Sciatic nerve (tissue), 2 donors: ENCODE measurements around the gene TMEM131. TPM values are rescaled to one million over a fixed set of nuclear protein-coding genes. Genes with fewer than 3 reads are reported as not detected.

ENCODE experiments used
- ATAC-seq: fragments of 200-7000 bp; cut with Tn5 transposase; one replicate; pipeline ENCODE4 v1.9.1; 2020; ENCODE audit warnings: mild to moderate bottlenecking, moderate library complexity
- DNase-seq: peaks from one replicate; pipeline ENCODE4 v3.0.0-alpha.2; 2020; ENCODE audit warnings: low spot score
- intact Hi-C: fragments of 100-400 bp; cut with DNase I; formaldehyde crosslinking; loops from one replicate; pipeline ENCODE4 v1.14.2; 2022
- total RNA-seq: library from RNA; stranded (reverse); fragmentation: NEBNext Ultra II Directional; extraction: Animal tissue kit (Norgen Biotek cat#: 25700); gene quantifications from one replicate; pipeline ENCODE4 v1.2.1, GENCODE V29; 2021
- donor health status: DM: no; HTN: no; CAD: no.
- donor health status: DM: no; HTN: no; CAD: no.

The TMEM131 gene
- total RNA-seq, 1 donor from 2014 or later, result 43.2 TPM

DNA sequence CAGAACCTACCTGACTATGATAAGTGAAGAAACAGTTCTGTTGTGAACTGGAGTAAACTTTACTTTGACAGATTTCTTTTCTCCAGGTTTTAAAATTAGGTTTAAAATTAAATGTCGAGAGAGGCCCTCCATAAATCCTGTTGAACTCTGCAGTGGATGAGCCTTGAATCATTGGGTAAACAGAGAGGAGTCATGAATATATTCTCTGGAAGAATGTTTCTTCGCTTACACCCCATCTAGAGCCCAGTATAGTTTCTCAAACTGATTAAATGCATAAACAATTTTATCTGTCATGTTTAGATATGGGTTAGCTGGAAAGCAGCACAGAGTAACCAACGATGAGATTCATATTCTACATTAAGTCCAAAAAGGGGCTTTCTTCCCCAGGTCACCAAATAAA lies 198.4 kb downstream of the TMEM131 start:
- intact Hi-C loops, result no loop called here
- no peak for ATAC-seq
- DNase-seq, result no peak

- DNase-seq (no peak), ATAC-seq (no peak)
- intact Hi-C loops, result no loop called here
Observed at GRCh38 chr2:97796465-97797126, 199.2 kb downstream of the TMEM131 start.

DNA sequence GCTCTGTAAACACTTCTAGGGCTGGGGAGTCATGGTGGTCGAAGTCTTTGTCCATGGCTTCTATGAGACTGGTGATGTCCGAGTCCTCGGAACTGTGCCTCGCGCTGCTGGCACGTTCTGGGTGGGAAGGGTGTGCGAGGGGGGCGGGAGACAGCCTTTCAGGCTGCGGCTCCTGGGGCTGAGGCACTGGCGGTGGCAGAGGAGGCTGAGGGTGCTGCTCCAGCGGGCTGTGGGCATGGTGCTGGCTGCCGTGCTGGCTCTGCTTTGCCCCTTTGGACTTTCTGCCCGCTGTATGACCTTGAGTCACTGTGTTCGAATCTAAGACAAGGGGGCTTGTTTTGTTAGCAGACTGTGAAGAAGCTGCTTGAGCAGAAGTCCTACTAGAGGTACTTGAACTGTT lies 203.3 kb downstream of the TMEM131 start:
- ATAC-seq (no peak), DNase-seq (no peak)
- intact Hi-C loops, result no loop called here

GRCh38 chr2:97788986-97789644 lies 206.6 kb downstream of the TMEM131 start:
- no peak for DNase-seq
- no peak for ATAC-seq
- intact Hi-C loops, result no loop called here

- intact Hi-C loops, result no loop called here
- ATAC-seq (no peak), DNase-seq (no peak)
Observed at GRCh38 chr2:97785818-97786217, 209.9 kb downstream of the TMEM131 start.

- DNase-seq (no peak), ATAC-seq (no peak)
- intact Hi-C loops, result no loop called here
Observed at GRCh38 chr2:97784953-97785352, 210.8 kb downstream of the TMEM131 start.

DNA sequence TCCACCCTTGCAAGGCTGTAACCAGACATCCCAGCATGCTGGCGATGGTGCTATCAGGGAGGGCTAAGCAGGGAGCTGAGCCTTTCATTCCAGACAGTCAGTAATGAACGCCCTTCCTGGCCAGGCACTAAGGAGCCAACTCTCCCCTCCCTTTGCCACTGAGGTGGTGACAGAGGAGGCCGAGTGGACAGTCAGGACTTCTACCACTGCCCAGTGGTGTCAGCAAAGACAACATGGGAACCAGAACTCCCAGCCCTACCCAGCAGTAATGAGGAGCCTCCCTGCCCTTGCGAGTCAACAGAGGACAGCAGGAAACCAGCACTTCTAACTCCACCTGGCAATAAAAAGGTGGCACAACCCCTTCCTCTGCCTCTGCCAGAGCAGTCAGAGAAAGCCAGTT lies 213.8 kb downstream of the TMEM131 start:
- DNase-seq (no peak), ATAC-seq (no peak)
- intact Hi-C loops, result no loop called here

- no peak for ATAC-seq
- DNase-seq, result no peak
Observed at GRCh38 chr2:97779141-97779540, 216.6 kb downstream of the TMEM131 start.

GRCh38 chr2:97775074-97775473 lies 220.7 kb downstream of the TMEM131 start:
- DNase-seq, result no peak

More at GRCh38 chr2:97779141-97779540, 216.6 kb downstream of the TMEM131 start:
- intact Hi-C loops, result no loop called here

DNA sequence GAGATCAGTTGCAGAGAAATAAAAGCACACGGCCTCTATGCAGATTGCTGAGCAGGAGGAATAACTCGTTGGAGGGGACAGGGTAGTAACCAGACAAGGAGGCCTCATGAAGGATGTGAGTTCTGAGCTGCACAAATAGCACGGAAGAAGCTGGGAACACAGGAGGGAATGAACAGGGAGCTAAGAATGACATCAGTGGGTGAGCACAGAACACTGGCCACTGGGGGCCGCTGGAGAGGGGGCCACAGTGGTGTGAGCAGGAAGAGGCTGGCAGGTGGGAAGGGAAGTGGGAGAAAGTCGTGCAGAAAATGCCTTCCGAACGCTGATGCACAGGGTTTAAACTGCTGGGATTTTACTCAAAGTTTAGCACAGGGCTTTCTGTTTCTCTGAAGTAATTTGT lies 221.3 kb downstream of the TMEM131 start:
- DNase-seq, result no peak
- no peak for ATAC-seq
- intact Hi-C loops, result no loop called here

More at GRCh38 chr2:97775074-97775473, 220.7 kb downstream of the TMEM131 start:
- intact Hi-C loops, result no loop called here
- no peak for ATAC-seq

- intact Hi-C loops, result no loop called here
- DNase-seq (no peak), ATAC-seq (no peak)
Observed at GRCh38 chr2:97770445-97770844, 225.3 kb downstream of the TMEM131 start.

DNA sequence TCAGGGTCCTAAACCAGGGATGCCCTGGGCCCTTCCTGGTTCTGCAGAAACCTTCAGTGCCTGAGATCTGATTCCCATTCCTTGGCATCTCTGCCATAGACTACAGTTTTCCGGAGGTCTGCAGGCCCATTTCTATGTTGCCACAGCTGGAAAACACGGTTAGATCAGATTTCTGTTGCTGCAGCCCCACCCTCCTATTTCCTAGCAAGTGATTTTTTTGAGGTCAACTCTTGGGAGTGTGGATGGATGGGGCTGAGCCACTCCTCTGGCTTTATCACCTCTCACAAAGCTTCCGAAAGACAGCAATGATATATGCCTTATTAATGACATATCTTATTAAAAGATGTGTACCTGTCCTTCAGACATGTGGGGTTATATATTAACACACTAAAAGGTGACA lies 226.0 kb downstream of the TMEM131 start:
- DNase-seq, result no peak
- no peak for ATAC-seq
- intact Hi-C loops, result no loop called here

DNA sequence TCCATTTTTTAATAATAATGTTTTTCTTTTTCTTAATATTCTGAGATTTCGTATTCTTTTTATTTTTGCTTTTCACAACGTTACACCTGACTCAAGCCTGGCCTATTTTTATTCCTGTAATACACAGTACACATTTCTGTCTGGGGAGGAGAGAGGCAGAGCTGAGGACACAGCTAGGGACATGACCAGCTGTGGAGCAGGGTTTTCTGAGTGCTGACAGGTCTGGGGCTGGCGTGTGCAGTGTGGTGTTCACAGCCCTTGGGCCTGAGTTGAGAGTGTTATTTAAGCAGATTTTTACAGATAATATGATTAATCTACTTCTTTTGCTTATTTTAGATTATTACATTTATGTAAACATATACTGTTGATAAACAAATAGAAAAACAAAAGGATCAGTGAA lies 226.4 kb downstream of the TMEM131 start:
- DNase-seq (no peak), ATAC-seq (no peak)
- intact Hi-C loops, result no loop called here

- no peak for DNase-seq
- intact Hi-C loops, result no loop called here
- no peak for ATAC-seq
Observed at GRCh38 chr2:97766567-97766966, 229.2 kb downstream of the TMEM131 start.

GRCh38 chr2:97765933-97766332 lies 229.8 kb downstream of the TMEM131 start:
- ATAC-seq, result no peak
- intact Hi-C loops, result no loop called here

GRCh38 chr2:97764559-97765263 lies 231.0 kb downstream of the TMEM131 start:
- intact Hi-C loops, result no loop called here
- DNase-seq (no peak), ATAC-seq (no peak)

More at GRCh38 chr2:97765933-97766332, 229.8 kb downstream of the TMEM131 start:
- no peak for DNase-seq

DNA sequence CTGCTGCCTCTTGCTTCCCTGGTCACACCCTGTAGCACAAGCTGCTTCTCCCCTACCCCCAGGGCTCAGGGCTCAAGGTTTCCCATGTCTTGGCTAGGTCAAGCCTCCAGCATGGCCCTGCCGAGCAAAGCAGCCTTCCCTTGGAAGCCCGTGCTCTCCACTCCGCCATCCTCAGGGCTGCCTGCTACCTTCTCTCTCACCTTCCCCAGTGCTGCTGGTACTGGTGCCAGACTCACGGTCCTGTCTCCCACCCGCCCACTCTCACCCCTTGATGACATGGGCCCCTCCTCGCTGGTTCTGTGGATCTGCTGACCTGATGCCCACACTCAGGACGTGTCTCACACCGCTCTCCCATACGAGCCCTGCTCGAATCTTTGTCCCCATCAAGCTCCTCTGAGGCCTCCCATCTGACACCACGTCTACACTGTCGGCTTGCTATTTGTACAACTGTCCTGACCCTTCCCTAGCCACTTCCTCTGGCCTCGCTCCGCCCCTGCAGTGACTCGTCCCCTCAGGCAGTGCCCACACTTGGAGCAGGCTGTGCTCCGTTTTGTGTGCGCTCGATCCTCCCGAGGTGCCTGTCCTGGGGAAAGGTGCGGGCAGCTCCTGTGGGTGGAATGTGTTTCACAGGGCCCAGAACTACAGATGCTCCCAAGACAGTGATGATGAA lies 232.4 kb downstream of the TMEM131 start:
- intact Hi-C loops, result no loop called here
- ATAC-seq, result no peak

DNA sequence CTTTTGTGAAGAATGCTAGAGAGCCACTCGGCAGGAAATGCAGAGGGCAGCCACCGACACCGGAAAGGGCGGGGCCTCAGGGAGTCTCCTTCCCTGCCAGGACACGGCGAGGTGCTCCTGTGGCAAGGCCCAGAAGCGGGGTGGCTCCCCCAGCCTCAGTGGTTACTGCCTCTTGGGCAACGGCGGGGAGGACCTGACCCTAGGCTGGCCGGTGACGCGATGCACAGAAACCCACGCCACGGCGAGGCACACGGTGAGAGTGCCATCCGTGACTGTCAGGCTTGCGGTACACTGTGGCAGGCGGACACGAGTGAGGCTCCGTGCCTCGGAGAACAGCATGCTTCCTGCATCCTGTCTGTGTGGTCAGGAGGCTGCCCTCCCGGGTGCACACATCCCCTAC lies 234.6 kb downstream of the TMEM131 start:
- intact Hi-C loops, result no loop called here
- no peak for DNase-seq
- ATAC-seq, result no peak

More for the DNA sequence above, 232.4 kb downstream of the TMEM131 start:
- DNase-seq, result no peak

- DNase-seq (no peak), ATAC-seq (no peak)
- intact Hi-C loops, result no loop called here
Observed at GRCh38 chr2:97760480-97761049, 235.2 kb downstream of the TMEM131 start.
